ENCODE results near the gene YY1AP1.
"Not testable (repeated sequence)": the region's sequence is repeated elsewhere in the genome, so short reads cannot be mapped to it uniquely, and the experiment has no call there.

YY1AP1 gene

GRCh38 chr1:155688324-155689080 lies at the start of gene YY1AP1:
Gene YY1AP1 (minus strand): TSS chr1:155688774. CDS start chr1:155680436, 8,338 bp downstream.
- peak; percentile 85 for DNase-seq (ENCODE audit: low read depth)

DNA sequence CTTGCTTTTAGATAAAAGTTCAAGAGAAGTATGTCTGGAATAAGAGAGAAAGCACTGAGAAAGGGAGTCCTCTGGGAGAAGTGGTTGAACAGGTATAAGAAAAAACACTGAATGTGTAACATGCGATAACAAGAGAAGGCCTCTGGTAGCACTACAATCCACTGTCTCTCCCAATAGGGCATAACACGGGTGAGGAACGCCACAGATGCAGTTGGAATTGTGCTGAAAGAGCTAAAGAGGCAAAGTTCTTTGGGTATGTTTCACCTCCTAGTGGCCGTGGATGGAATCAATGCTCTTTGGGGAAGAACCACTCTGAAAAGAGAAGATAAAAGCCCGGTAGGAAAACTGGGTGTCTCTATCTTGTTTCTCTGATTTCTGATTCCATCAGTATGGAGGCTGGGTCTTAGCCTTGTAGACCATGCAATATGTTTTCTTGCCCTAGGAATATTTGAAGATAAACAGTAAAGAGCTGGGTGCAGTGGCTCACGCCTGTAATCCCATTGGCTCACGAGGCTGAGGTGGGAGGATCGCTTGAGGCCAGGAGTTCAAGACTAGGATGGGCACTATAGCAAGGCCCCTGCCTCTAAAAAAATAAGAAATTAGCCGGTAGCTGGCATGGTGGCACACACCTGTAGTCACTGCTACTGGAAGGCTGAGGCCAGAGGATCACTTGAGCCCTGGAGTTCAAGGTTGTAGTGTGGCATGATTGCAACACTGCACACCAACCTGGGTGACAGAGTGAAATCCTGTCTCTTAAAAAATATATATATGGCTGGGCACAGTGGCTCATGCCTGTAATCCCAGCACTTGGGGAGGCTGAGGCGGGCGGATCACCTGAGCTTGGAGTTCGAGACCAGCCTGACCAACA lies 40.7 kb upstream of the YY1AP1 start:
- no peak for DNase-seq (ENCODE audit: low read depth)

DNA sequence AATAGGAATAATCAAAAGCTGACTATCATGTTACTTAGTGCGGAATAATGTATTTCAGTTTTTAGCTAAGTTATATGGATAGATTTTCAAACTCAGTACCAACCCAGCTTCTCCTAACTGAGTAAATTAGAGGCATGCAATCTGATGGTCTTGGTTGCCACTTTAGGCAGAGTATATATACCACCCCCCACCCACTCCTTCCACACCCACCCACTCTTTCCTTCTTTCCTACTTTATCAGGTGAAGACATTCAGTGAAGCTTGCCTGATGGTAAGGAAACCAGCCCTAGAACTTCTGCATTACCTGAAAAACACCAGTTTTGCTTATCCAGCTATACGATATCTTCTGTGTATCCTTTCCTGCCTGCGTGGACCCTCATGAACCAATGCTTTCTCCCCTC lies 36.6 kb upstream of the YY1AP1 start:
- DNase-seq (ENCODE audit: low read depth) = no peak

GRCh38 chr1:155719703-155720102 lies 31.1 kb upstream of the YY1AP1 start:
- no peak for DNase-seq (ENCODE audit: low read depth)

DNA sequence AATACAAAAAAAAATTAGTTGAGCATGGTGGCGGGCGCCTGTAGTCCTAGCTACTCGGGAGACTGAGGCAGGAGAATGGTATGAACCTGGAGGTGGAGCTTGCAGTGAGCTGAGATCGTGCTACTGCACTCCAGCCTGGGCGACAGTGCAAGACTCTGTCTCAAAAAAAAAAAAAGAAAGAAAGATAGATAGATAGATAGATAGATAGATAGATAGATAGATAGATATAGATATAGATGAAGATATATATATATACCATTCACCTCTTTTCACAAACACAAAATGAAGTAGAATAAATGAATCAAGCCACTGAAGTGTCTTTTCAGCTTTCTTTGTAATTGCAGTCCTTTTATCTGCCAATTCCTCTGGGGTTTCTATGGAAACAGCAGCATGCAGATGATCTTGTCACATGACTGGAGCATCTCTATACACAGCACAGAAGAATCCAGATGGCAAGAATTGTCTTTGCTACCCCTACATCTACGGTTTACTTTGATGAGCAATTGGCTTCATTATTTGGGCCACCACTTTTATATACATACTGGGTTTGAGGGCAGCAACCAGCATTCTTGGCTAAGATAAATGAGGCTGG lies 30.0 kb upstream of the YY1AP1 start:
- DNase-seq (ENCODE audit: low read depth) = not testable (repeated sequence)

DNA sequence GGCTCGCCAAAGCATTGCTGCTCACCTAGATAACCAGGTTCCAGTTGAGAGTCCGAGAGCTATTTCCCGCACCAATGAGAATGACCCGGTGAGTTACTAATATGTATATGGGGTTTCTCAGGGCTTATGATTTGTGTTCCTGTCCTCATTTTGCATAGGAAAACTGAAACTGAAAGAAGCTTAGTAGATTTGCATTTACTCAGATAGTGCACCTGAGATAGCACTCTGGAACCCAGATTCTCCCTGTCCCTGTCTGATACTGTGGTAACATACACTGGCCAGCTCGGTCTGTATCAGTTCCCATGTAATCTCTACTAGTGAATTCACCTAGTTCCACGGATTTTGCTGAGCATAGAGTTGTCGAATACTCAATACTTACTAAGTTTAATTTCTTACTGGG lies 28.5 kb upstream of the YY1AP1 start:
- DNase-seq (ENCODE audit: low read depth) = no peak

DNA sequence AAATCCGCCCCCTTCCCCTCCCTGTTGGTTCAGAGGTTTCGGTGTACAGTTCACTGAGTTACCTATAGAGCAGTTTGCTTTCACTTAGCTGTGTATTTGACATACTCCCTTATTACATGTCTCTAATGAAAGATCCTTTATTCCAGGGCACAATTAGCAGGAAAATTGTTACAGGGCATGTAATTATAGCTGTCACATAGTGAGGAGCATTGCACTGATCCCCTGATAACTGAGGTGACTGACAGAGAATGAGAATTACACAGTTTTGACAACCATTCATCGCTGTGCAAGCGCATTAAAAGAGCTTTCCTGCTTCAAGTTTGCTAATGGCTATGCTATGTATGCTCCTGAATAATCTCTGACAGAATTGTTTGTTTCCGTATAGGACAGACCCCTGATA lies 27.2 kb upstream of the YY1AP1 start:
- DNase-seq (ENCODE audit: low read depth) = no peak

GRCh38 chr1:155715056-155715455 lies 26.5 kb upstream of the YY1AP1 start:
- DNase-seq (ENCODE audit: low read depth) = not testable (repeated sequence)

GRCh38 chr1:155713075-155713474 lies 24.5 kb upstream of the YY1AP1 start:
- no peak for DNase-seq (ENCODE audit: low read depth)

- DNase-seq (ENCODE audit: low read depth) = not testable (repeated sequence)
Measured at GRCh38 chr1:155712636-155713035, 24.1 kb upstream of the YY1AP1 start.

- not testable (repeated sequence) for DNase-seq (ENCODE audit: low read depth)
Measured at GRCh38 chr1:155711457-155711856, 22.9 kb upstream of the YY1AP1 start.

DNA sequence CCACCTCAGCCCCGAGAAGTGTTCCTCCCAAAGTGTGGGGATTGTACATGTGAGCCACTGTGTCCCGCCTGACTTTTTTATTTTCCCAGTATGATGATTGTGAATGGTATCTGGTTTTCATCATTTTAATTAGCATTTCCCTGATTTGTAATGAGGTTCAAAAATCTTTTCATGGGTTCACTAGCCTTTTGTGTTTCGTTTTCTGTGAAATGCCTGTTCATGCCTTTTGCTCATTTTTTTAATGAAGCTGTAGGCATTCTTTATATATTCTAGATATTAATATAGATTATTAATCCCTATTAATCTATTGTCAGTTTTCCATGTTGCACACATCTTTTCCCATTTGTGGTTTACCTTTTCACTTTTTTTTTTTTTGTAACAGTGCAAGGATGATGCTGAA lies 20.8 kb upstream of the YY1AP1 start:
- DNase-seq (ENCODE audit: low read depth) = no peak

- DNase-seq (ENCODE audit: low read depth) = no peak
Measured at GRCh38 chr1:155706139-155706538, 17.6 kb upstream of the YY1AP1 start.

- not testable (repeated sequence) for DNase-seq (ENCODE audit: low read depth)
Measured at GRCh38 chr1:155704414-155704813, 15.8 kb upstream of the YY1AP1 start.

- no peak for DNase-seq (ENCODE audit: low read depth)
Measured at GRCh38 chr1:155703216-155703615, 14.6 kb upstream of the YY1AP1 start.

- DNase-seq (ENCODE audit: low read depth) = not testable (repeated sequence)
Measured at GRCh38 chr1:155701675-155702074, 13.1 kb upstream of the YY1AP1 start.

DNA sequence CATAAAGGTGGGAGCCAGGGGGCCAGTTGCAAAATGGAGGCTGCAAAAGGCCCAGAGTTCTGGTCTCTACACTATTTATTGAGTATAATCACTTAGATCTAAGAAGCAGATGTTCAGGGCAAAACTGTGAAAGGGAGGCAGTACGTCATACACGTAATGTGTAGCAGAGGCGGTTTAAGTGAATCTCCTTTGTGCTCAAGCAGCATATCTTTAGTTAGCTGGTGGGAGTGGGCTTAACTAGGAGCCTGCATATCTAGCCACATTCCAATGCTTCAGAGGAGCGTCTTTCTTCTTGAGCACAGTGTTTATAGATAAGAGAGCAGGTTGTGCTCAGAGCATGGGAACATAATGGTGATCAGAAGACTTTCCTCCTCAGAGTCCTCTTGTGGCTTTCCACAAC lies 10.5 kb upstream of the YY1AP1 start:
- DNase-seq (ENCODE audit: low read depth) = not testable (repeated sequence)

DNA sequence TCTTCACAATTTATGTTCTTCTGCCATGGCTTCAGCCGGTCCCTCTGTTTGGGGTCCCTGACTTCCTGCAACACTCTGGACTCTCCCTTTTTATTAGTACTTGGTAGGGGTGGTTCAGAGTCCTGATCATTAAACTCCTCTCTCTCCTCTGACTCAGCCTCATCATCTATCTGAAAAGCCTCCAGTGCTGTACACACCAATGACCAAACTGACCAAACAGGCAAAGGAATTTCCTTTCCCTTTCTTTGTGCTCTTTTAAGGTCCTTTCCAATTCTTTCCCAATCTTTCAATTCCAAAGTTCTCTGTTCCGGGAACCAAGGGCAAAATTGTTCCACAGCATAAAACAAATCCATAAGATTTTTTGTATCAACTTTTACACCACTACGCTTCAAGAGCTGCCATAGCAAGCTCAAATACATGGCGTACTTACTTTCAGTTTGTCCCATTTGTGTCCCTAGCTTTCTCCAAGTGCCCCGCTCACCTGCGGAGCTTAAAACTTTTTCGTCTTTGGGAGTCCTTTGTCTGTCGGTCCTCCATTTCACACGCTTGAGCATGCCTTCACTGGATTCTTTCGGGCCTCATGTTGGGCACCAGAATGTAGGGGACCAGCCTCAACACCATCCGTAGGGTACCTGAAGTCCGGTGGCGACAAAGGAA lies 9.9 kb upstream of the YY1AP1 start:
- DNase-seq (ENCODE audit: low read depth) = no peak

- DNase-seq (ENCODE audit: low read depth) = not testable (repeated sequence)
Measured at GRCh38 chr1:155697616-155698015, 9.0 kb upstream of the YY1AP1 start.

DNA sequence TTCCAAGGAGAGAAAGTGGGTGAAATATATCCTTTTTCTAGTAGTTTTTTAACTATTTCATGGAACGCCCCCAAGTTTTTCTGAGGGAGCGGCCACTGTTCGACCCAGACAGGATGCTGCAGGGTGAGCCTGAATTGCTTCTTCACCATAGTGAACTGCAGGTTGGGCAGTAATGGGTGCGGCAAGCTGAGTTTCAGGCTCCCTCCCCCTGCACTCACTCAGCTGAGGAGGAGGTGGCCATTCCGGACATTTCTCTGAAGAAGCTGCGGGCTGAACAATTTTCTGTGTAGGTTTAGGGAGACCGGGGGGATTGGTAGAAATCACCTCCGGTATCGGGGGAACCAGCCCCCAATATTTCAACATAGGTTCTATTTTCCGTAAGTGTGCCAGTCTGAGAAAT lies 8.5 kb upstream of the YY1AP1 start:
- no peak for DNase-seq (ENCODE audit: low read depth)

DNA sequence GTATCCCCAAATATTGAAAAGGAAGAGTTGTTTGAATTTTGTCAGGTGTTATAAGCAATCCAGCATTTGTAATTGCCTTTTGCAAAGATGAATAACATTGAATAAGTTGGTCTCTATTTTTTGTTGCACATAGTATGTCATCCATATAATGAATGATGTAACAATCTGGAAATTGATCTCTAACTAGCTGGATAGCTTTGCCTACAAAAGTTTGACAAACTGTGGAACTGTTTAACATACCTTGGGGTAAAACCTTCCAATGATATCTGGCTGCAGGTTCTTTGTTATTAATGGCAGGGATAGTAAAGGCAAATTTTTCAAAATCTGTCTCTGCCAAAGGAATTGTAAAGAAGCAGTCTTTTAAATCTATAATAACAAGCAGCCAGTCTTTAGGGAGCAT lies 8.0 kb upstream of the YY1AP1 start:
- no peak for DNase-seq (ENCODE audit: low read depth)

DNA sequence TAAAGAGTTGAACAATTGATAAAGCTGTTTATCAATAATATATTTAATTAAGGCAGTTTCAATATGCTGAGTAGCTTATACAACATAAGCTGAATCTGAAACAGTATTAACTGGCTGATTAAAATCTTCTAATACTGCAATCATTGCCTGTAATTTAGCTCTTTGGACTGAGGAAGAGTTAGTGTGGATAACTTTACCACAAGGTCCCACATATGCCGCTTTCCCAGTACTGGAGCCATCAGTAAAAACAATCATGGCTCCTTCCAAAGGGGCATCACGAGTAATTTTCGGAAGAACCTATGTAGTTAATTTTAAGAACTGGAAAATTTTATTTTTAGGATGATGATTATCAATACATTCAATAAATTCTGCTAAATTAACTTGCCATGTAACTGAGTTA lies 7.0 kb upstream of the YY1AP1 start:
- no peak for DNase-seq (ENCODE audit: low read depth)

Measured in activated gamma-delta T cell treated with anti-CD3 and anti-CD28 coated beads, Interleukin-2, amount 50 U/mL, for 16 hours (primary cell).